ENCODE measurements around the gene DDX10.

- TF ChIP-seq E2F6 (IDR thresholded peaks at IDR 0.05; ENCODE audit: borderline replicate concordance in 1 of 2, extremely low read depth in 1 of 2, insufficient read depth in 1 of 2, insufficient read length in 1 of 2, low read depth in 1 of 2, low read length in 1 of 2, poor library complexity in 1 of 2, severe bottlenecking in 1 of 2) (no peak), GTF2B (IDR thresholded peaks at IDR 0.05; ENCODE audit: extremely low read depth, insufficient read length) (no peak), NFYB (IDR thresholded peaks at IDR 0.05; ENCODE audit: extremely low read depth, insufficient read length) (no peak), ZNF318 (IDR thresholded peaks at IDR 0.05; ENCODE audit: borderline replicate concordance in 1 of 2, low read depth in 1 of 2) (no peak), ZNF174 (CRISPR knock-in tag; IDR thresholded peaks at IDR 0.05) (no peak), NFATC3 (IDR thresholded peaks at IDR 0.05) (no peak), NFIX (CRISPR knock-in tag; IDR thresholded peaks at IDR 0.05; ENCODE audit: low read depth) (no peak)
These were observed 1.6 kb upstream of the DDX10 start for GRCh38 chr11:108663154-108663877.
